ENCODE results near the gene RNF151.

DNA sequence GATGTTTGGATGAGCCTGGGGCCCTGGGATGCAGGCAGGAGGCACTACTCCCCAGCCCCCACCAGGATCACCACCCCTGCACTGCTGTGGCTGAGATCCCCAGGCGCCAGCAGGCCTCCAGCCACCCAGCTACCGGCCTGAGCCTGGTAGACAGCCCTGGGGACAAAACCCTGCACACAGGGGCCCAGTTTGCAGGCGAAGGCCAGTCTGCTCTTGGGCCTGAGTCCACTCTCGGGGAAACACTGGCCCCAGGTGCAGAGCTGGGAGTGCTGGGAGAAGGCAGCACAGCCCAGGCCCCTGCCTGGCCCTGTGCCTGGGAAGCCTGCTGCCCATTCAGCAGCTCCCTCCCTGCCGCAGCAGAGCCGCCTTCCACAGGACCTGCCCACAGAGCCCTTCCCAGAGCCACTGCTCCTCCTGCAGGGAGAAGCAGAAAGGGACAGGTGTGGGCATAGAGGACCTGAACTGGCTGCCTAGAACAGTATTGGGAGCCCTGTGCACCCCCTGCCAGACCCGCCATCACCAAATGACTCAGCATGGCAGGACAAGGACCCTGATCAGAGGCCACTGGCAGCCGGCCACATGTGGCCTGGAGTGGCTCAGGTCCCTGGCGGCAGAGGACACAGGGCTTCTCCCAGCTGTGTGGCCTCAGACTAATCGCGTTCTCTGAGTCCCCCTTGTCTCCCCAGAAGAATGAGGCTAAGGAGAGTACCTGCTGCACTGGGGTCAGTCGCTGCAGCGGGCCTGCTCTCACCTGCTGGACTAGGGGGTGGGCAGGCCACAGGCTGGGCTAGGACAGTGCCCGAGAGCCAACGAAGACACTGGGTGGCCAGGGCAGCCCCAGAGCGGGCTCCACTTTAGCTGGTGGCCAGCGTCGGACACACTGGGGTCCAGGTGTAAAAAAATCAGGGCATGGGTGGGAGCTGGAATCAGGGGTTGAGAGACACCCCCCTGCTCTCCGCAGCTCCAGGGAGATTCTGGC lies 34.3 kb upstream of the RNF151 start:
- TF ChIP-seq, protein P1, sequence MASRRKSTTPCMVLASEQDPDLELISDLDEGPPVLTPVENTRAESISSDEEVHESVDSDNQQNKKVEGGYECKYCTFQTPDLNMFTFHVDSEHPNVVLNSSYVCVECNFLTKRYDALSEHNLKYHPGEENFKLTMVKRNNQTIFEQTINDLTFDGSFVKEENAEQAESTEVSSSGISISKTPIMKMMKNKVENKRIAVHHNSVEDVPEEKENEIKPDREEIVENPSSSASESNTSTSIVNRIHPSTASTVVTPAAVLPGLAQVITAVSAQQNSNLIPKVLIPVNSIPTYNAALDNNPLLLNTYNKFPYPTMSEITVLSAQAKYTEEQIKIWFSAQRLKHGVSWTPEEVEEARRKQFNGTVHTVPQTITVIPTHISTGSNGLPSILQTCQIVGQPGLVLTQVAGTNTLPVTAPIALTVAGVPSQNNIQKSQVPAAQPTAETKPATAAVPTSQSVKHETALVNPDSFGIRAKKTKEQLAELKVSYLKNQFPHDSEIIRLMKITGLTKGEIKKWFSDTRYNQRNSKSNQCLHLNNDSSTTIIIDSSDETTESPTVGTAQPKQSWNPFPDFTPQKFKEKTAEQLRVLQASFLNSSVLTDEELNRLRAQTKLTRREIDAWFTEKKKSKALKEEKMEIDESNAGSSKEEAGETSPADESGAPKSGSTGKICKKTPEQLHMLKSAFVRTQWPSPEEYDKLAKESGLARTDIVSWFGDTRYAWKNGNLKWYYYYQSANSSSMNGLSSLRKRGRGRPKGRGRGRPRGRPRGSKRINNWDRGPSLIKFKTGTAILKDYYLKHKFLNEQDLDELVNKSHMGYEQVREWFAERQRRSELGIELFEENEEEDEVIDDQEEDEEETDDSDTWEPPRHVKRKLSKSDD (CRISPR knock-in tag; IDR thresholded peaks at IDR 0.05; ENCODE audit: low read depth): no peak
- no peak for TF ChIP-seq TBL1XR1 (IDR thresholded peaks at IDR 0.05; ENCODE audit: borderline replicate concordance, low read length, partially characterized antibody)

All from HepG2 (cell line).